Measurements from ENCODE around the gene TEDC2. TPM values are rescaled to one million over a fixed set of nuclear protein-coding genes. Genes with fewer than 3 reads are reported as not detected.
"Not testable (repeated sequence)": the region's sequence is repeated elsewhere in the genome, so short reads cannot be mapped to it uniquely, and the experiment has no call there.

TEDC2 gene
- total RNA-seq, 1 donor from 2014 or later = 3.7 TPM

- no peak for DNase-seq (ENCODE audit: low read depth in 2 of 2)
Measured at GRCh38 chr16:2437032-2437790, 22.7 kb upstream of the TEDC2 start.

GRCh38 chr16:2438121-2438520 lies 21.8 kb upstream of the TEDC2 start:
- DNase-seq (ENCODE audit: low read depth in 2 of 2) = no peak

- DNase-seq (ENCODE audit: low read depth in 2 of 2) = no peak
Measured at GRCh38 chr16:2439598-2439997, 20.3 kb upstream of the TEDC2 start.

GRCh38 chr16:2441143-2441804 lies 18.6 kb upstream of the TEDC2 start:
- DNase-seq (ENCODE audit: low read depth in 2 of 2) = not testable (repeated sequence)

DNA sequence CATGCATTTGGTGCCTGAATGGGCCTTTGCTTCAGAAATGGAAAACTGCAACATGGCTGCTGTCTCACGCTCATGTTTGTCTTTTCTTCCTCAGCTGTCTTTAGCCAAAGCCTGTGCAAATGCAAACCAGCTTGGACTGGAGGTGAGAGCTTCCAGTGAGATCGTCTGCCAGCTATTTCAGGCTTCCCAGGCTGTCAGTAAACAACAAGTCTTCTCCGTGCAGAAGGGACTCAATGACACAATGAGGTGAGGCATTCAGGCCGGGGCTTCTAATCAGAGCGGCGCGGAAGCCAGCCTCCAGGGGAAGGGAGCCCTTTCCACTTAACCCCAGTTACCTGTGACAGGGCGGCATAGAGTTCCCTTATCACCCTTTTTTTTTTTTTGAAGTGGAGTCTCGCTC lies 16.4 kb upstream of the TEDC2 start:
- no peak for DNase-seq (ENCODE audit: low read depth in 2 of 2)

GRCh38 chr16:2447920-2448583 lies 11.9 kb upstream of the TEDC2 start:
- DNase-seq (ENCODE audit: low read depth in 2 of 2) = no peak

GRCh38 chr16:2449118-2449517 lies 10.8 kb upstream of the TEDC2 start:
- DNase-seq (ENCODE audit: low read depth in 2 of 2) = no peak

DNA sequence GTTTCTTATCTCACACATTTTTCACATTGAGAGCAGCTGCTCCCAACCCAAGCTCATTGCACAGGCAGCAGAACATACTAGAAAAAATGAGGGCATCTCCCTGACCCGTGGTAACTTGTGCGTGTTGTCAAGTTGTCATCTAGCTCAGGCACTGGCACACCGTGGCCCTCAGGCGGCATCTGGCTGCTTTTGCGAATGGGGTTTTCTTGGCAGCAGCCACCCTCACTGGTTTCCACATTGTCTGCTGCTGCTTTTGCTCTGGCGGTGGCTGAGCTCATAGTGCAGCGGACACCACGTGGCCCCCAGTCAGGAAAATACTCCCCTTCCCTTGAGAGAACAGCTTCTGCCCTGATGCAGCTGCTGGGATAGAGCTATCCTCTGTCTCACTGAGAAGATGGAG lies 9.4 kb upstream of the TEDC2 start:
- no peak for DNase-seq (ENCODE audit: low read depth in 2 of 2)

DNA sequence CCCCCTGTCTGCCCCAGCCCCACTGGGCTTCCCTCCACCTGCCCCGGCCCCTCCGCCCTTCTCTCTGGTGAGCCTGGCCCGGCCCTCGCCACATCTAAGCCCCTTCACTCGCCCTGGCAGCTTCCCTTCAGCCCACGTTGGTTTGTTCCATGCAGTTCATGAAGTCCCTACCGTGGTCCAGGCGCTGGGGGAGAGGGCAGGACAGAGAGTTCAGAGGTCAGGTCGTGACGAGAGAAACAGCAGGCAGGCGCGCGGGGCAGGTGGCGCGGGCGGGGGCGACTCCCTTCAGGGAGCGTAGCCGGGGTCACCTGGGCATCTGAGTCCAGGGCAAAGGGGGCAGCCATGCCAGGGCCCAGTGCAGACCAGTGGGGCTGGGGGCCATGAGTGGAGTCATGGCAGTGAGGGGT lies 8.9 kb upstream of the TEDC2 start:
- DNase-seq (ENCODE audit: low read depth in 2 of 2) = no peak

GRCh38 chr16:2451851-2452320 lies 8.0 kb upstream of the TEDC2 start:
- DNase-seq (ENCODE audit: low read depth in 2 of 2) = no peak

- DNase-seq (ENCODE audit: low read depth in 2 of 2) = no peak
Measured at GRCh38 chr16:2452650-2453049, 7.3 kb upstream of the TEDC2 start.

DNA sequence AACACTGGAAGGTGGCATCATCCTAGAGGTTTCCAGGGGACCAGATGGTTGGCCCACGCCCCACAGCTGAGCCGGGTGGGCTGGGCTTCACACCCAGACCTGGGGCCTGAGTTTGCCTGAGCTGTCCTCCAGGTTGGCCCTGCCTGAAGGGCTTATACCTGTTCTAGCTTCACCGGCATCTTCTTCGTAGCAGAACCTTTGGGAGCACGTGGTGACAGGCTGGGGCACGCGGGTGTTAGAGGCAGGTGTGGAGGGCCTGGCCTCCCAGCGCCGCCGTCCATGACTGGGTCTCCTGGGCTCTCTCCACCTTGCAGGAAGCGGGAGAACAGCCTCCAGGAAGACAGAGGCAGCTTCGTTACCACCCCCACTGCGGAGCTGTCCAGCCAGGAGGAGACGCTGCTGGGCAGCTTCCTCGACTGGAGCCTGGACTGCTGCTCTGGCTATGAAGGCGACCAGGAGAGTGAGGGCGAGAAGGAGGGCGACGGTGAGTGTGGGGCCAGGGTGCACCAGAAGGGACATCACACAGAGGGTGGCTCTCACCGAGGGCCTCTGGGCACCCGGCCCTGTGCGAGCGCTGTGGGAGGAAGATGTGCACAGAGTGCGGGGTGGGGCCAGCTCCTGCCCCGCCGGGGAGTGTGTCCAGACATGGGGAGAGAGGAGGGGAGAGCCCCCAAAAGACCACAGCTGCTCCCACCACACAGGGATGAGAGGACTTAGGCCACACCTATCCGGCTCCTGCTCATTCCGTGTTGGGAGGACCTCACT lies 4.6 kb upstream of the TEDC2 start:
- DNase-seq (ENCODE audit: low read depth in 2 of 2) = no peak

DNA sequence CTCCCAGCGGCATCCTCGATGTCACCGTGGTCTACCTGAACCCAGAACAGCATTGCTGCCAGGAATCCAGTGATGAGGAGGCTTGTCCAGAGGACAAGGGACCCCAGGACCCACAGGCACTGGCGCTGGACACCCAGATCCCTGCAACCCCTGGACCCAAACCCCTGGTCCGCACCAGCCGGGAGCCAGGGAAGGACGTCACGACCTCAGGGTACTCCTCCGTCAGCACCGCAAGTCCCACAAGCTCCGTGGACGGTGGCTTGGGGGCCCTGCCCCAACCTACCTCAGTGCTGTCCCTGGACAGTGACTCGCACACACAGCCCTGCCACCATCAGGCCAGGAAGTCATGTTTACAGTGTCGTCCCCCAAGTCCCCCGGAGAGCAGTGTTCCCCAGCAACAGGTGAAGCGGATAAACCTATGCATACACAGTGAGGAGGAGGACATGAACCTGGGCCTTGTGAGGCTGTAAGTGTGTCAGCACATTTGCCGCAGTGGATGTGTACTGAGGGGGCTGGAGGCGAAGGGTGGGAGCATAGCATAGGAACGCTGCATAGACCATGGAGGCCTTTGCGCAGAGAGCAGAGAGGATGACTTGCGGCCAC lies 3.3 kb upstream of the TEDC2 start:
- DNase-seq (ENCODE audit: low read depth in 2 of 2) = no peak

DNA sequence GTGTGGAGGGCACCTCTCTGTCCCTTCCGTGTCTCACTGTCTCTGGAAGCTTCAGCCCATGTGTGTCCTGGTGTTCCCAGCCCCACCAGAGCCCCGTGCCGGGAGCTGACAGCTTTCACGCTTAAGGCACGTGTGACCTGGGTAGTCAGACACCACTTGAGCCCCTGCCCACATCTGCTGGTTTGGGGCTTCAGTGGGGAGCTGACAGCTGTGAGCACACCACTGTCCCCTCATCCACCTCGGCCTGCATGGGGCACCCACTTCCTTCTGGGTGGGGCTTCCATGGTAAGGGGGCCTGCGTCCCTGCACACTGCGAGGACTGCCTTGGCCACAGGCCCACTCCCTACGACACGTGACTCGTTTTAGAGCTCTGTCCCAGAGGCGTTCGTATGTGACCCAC lies 2.6 kb upstream of the TEDC2 start:
- DNase-seq (ENCODE audit: low read depth in 2 of 2) = no peak

DNA sequence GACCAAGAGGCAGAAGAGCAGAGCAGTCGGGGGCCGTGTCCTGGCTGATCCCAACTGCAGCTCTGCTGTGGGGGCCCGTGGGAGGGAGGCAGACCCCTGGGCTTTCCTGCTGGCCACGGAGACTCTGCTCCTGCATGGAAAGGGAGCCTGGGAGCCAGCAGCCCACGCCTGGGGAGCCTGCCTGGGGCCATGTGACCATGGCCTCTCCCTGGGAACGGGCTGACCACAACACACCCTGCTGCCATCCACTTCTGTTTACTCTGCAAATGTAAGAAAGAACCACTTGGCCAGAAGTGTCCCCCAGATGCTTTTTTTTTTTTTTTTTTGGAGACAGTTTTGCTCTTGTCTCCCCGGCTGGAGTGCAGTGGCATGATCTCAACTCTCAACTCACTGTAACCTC lies 2.0 kb upstream of the TEDC2 start:
- DNase-seq (ENCODE audit: low read depth in 2 of 2) = no peak

DNA sequence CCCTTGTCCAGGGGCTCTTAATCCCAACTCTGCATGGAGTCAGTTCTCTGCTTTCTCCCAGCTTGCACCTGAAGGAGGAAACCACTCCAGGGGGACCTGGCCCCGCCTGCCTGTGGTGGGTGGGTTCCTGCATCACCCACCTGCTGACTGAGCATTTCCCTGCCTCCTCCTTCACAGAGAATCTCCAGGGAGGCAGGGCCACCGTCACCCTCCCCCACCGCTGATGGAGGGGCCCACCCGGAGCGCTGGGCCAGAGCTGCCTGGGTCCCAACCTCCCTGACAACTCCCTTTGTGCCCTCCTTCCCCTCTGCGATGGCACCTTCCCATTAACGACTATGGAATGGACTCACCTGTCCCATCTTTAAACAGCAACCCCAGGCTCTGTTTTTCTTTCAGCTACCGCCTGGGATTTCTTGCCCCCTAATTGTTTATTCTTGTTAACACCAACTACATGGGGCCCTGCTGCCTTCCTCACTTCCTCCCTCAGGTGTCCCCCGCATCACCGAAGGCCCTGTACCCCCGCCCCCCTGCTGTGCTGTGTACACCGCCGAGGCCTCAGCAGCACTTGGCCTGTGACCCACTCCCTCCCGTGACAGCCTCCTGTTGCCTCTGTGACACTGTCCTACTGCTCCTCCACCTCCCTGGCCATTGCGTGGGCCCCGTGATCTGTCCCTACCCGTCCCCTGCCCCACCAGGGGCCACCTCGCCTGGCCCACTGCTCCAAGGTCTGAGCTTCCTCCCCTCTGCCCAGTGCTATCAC lies 842 bp upstream of the TEDC2 start:
- no peak for DNase-seq (ENCODE audit: low read depth in 2 of 2)

- no peak for DNase-seq (ENCODE audit: low read depth in 2 of 2)
Measured at GRCh38 chr16:2460391-2460713, 443 bp downstream of the TEDC2 start.

DNA sequence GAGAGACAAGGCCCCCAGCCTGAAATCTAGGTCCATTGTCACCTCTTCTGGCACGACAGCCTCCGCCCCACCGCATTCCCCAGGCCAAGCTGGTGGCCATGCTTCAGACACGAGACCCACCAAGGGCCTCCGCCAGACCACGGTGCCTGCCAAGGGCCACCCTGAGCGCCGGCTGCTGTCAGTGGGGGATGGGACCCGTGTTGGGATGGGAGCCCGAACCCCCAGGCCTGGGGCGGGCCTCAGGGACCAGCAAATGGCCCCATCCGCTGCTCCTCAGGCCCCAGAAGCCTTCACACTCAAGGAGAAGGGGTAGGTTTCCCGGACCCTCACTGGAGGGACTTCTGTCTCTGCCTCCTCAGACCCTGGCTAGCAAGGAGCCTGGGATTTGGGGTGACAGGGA lies 1.0 kb downstream of the TEDC2 start:
- no peak for DNase-seq (ENCODE audit: low read depth in 2 of 2)

- DNase-seq (ENCODE audit: low read depth in 2 of 2) = no peak
Measured at GRCh38 chr16:2462031-2462866, 2.3 kb downstream of the TEDC2 start.

DNA sequence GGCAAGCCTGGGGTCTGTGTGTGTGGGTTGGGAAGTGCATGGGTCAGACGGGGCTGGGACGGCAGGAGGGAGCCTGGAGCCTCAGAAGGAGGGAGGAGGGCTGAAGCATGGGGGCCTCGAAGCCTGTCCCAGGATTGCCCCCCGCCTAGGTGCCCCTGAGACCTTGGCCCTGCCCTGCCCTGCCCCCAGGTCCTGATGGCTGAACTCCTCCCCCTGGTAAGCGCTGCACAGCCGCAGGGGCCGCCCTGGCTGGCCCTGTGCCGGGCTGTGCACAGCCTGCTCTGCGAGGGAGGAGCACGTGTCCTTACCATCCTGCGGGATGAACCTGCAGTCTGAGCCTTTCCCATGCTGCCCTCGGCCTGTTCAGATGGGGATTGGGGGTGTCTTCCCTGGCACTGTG lies 4.4 kb downstream of the TEDC2 start:
- no peak for DNase-seq (ENCODE audit: low read depth in 2 of 2)
